ENCODE measurements around the gene RCBTB1. TPM values are rescaled to one million over a fixed set of nuclear protein-coding genes. Genes with fewer than 3 reads are reported as not detected.
"Not testable (repeated sequence)": the region's sequence is repeated elsewhere in the genome, so short reads cannot be mapped to it uniquely, and the experiment has no call there.

RCBTB1 gene
- 0.91 and 1.7 TPM in 2 replicates for total RNA-seq (2014; rRNA removed; shearing (Covaris generic); ENCODE audit: low replicate concordance)

DNA sequence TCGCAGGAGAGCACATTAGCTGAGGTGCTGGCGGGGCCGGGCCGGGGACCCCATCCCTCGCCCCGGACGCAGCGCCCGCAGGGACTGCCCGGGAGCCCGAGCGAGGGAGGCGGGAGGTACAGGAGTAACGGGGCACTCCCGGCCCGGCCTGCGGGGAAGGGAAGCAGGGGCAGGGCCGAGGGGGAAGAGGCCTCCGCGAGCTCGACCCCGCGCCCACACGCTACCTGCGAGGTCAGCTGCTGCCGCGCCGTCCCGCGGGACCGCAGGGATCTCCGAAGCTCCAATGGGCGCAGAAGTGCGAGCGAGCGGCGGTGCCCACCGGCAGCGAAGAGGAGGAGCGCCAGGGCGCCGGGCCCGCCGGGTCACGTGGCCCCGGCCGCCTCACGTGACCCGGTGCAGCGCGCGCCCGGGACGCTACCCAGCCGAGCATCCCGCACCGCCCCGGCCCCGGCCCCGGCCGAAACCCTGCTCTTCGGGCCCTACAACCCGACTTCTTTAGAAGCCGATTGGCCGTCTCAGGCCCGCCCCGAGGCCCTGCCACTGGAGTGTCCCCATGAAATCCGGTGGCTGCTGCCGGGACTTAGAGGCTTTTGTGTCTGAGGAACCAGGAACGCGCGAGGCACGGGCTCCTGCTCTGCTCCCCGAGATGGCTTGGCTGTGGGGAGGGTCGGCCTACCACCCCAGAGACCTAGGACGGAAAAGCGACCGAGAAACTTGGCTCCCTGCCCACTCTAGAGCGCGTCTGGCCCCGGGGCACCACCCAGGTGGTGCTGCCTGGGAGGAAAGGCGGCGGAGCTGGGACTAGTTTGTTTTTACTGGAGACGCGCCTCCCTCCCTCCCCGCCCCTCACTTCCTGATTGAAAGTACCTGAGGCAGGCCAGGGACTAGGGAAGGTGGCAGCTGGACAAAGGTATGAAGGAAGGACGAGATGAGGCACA lies at the start of gene RCBTB1:
Gene RCBTB1 (minus strand): TSS at position 339 of the 938 bp plus-strand sequence. CDS start 18,279 bp downstream, outside the sequence.
- in situ Hi-C loops (cut with HindIII; ENCODE audit: low pct_unique_long_range_greater_than_20kb, low sequenced_read_pairs): no loop called here
- peak; percentile 68 for DNase-seq (ENCODE audit: low read depth)

DNA sequence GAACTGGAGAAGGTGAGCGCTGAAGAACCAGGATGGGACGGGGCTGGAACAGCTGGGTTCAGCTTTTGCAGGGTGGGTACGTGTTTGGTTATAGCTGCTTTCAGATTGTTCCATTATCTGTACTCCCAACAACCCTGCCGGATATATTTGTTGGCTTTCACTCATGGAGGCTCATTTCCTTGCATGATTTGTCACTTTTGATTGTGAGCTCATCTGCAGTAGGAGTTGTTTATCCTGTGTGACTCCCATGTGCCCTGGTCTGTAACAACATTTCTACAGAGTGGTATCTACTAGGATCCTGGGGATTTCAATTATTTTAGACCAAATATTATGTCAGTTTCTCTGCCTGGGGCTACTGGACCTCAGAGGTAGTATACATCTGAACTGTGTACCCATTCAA lies 48.4 kb upstream of the RCBTB1 start:
- no peak for DNase-seq (ENCODE audit: low read depth)
- in situ Hi-C loops (cut with HindIII; ENCODE audit: low pct_unique_long_range_greater_than_20kb, low sequenced_read_pairs): no loop called here

DNA sequence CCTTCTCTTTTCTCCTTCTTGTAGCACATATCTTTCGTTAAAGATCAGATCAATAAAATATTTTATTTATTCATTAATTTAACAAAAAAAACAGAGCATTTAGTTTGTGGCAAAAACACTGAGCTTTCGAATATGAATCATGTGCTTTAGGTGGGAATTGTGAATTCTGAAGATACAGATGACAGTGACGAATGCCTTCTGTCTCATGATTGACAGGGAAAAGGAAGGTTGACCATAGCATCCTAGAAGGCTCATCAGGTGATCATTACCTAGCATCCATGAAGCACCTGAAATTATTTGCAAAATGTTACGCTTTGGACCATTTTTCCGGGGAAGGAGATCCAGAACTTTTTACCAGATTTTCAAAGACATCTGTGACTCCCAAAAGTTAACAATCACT lies 46.8 kb upstream of the RCBTB1 start:
- no peak for DNase-seq (ENCODE audit: low read depth)
- in situ Hi-C loops (cut with HindIII; ENCODE audit: low pct_unique_long_range_greater_than_20kb, low sequenced_read_pairs): no loop called here

DNA sequence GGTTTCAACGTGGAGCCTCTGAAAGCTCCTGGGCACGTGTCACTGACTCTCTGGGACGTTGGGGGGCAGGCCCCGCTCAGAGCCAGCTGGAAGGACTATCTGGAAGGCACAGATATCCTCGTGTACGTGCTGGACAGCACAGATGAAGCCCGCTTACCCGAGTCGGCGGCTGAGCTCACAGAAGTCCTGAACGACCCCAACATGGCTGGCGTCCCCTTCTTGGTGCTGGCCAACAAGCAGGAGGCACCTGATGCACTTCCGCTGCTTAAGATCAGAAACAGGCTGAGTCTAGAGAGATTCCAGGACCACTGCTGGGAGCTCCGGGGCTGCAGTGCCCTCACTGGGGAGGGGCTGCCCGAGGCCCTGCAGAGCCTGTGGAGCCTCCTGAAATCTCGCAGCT lies 45.2 kb upstream of the RCBTB1 start:
- no peak for DNase-seq (ENCODE audit: low read depth)
- in situ Hi-C loops (cut with HindIII; ENCODE audit: low pct_unique_long_range_greater_than_20kb, low sequenced_read_pairs): no loop called here

DNA sequence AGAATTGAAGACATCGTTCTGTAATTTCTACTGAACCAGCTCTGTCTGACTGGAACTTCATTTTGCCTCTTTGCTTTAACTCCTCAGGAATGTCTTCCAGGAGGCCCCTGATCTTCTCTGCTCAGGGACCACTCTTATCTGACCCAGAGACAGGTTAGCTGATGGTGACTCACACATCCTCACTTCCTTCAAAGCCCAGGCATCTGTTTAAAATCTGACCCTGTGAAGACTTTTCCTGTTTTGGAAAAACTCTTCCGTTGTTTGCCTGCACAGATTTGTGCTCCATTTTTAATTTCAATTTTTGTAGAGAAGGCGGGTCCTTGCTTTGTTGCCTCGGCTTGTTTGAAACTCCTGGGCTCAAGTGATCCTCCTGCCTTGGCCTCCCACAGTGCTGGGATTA lies 44.6 kb upstream of the RCBTB1 start:
- in situ Hi-C loops (cut with HindIII; ENCODE audit: low pct_unique_long_range_greater_than_20kb, low sequenced_read_pairs): no loop called here
- no peak for DNase-seq (ENCODE audit: low read depth)

DNA sequence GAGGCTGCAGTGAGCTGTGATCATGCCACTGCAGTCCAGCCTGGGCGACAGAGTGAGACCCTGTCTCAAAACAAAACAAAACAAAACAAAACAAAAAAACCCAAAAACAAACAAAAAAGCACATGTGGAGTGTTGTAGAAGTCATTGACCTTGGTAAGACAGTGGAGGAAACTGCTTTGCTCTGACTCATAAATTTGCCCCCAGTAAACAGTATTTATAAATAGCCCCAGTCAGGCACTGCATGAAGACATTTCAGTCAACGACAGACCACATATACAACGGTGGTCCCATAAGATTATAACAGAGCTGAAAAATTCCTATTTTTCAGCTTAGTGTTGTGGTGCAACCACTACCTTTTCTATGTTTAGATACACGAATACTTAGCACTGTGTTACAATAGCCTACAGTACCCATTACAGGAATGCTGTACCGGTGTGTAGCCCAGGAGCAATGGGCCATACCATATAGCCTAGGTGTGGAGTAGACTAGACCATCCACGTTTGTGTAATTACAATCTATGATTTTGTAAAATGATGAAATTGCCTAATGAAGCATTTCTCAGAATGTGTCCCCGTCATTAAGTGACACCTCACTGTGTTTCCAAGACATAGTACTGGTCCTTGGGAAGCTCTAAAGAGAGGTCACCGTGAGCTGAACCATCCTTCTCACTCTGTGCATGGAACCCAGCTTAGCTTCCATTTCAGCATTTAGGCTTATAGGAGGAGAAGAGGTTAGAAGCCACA lies 44.0 kb upstream of the RCBTB1 start:
- in situ Hi-C loops (cut with HindIII; ENCODE audit: low pct_unique_long_range_greater_than_20kb, low sequenced_read_pairs): no loop called here
- DNase-seq (ENCODE audit: low read depth): no peak

DNA sequence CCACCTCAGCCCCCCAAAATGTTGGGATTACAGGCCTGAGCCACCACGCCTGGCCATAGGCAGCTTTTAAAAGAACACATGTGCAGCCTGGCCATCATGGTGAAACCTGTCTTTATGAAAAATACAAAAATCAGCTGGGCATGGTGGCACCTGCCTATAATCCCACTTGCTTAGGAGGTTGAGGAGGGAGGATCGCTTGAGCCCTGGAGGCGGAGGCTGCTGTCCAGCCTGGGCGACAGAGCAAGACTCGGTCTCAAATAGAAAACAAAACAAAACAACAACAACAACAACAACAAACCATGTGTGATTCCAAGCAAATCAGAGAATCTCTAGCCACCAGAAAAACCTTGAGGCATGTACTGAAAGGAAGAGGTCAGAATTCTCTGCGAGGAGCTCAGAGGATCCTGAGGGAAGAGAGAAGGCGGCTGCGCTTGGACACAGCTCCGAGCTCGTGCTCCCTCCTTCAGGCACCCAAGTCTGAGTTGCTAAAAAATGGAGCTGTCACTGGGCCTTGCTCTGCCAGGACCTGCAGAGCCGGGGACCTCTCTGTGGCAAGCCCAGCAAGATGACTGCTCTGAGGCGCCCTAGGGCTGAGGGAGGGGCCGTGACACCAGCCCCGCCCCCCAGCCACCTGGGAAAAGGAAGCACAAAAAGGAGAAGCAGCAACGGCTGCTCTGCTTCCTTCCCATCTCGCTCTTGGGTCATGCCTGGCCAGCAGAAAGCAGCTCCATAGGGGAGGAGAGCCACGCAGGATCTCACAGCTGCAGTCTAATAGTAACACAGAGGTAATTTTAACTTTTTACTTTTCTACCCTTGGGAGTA lies 42.7 kb upstream of the RCBTB1 start, which contains the start of gene ARL11:
Gene ARL11 (plus strand): TSS at position 677 of the 822 bp plus-strand sequence. CDS start 1,941 bp downstream, outside the sequence.
- in situ Hi-C loops (cut with HindIII; ENCODE audit: low pct_unique_long_range_greater_than_20kb, low sequenced_read_pairs): no loop called here
- DNase-seq (ENCODE audit: low read depth): no peak

DNA sequence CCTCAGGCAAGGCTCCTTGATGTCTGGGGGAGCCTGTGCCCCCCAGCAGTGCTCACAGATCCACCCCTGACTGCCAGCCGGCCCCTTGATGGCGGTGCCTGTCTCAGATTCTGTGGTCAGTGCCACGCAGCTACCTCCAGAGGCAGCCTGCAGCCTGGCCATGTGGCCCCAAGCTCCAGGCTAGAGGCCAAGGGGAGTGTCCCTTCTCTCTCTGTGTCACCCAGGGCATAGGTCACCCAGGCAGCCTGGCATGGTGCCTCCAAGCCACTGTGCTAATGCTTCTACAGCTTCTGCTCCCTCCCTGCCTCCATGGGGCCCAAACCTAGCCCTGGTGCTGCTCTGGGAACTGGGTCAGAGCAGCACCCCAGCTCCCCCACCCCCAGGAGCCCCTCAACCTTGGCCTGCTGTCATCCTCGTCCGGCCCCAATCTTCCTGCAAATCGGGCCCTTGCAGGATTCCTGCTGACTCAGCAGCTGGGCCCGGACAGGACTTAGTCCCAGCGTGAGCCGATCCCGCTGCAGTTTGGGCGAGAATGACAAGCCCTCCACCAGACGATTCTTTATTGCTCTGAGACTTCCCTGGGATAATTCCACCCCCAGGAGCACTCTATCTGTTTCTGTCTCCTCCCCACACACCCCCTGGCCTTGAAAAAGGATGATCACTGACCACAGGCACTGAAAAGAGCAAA lies 40.2 kb upstream of the RCBTB1 start:
- DNase-seq (ENCODE audit: low read depth): peak; percentile 38
- in situ Hi-C loops (cut with HindIII; ENCODE audit: low pct_unique_long_range_greater_than_20kb, low sequenced_read_pairs): no loop called here

DNA sequence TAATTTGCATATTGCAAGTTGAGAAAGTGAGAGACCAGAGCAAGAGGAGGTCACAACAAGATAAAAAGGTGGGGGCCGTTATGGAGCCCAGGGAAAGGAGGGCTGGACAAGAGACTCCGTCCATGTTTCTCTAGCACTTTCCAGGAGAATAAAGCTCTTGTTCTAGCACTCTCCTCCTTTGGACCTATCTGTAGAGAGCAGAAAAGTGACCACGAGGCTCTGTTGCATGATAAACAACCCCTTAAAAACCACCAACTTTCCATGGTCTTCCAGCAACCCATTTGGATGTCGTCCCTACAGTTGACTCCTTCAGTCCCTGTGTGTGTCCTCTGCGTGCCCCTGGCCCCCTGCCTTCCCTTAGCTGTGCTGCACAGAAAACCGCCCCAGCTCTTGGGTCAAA lies 38.9 kb upstream of the RCBTB1 start:
- no peak for DNase-seq (ENCODE audit: low read depth)
- in situ Hi-C loops (cut with HindIII; ENCODE audit: low pct_unique_long_range_greater_than_20kb, low sequenced_read_pairs): no loop called here

DNA sequence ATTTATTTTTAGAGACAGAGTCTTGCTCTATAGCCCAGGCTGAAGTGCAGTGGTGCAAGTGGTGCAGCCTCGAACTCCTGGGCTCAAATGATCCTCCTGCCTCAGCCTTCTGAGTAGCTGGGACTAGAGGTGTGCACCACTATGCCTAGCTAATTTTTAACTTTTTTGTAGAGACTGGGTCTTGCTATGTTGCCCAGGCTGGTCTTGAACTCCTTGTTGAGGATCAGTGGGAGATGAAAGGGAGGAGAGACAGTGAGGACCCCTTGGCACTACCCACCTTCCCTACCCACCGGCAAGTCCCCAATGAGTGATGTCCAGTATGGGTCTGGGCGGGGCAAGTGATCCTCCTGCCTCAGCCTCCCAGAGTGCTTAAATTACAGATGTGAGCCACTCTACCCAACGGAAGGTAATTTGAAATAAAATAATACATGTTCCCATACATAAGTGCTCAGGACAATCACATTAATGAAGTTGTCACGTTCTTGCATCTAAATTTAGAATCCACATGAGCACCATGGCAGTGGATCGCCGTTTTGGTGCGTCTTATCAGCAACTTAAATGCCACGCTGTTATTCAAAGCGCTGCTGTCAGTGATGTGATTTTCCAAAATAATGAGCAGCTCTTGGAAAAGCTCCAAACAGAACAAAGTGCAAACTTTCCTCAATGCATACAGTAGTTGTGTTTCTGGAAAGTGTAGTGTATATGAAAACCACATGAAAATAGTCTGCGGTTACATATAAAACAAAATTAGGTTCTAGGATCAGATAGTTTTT lies 37.0 kb upstream of the RCBTB1 start:
- DNase-seq (ENCODE audit: low read depth): no peak
- in situ Hi-C loops (cut with HindIII; ENCODE audit: low pct_unique_long_range_greater_than_20kb, low sequenced_read_pairs): no loop called here

DNA sequence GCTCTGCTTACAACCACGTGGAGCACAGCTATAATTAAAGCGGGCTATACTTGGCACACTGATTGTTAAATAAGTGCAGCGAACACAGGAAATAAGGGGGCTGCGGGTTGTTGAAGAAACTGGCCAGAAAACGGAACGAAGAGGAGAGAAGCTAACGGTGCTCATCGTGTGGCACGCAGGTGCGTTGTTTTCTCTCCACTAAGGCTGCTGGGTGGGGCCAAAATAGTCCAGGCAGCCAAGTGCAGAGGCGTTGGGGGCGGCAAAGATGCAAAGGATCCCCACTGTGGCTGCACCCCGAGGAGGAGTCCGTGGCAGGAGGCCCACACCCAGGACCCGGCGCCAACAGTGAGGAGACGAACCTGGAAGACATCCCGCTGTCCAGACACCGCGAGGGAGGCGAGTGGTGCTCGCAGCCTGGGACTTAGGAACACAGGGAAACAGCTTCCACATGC lies 34.8 kb upstream of the RCBTB1 start:
- DNase-seq (ENCODE audit: low read depth): no peak
- in situ Hi-C loops (cut with HindIII; ENCODE audit: low pct_unique_long_range_greater_than_20kb, low sequenced_read_pairs): no loop called here

DNA sequence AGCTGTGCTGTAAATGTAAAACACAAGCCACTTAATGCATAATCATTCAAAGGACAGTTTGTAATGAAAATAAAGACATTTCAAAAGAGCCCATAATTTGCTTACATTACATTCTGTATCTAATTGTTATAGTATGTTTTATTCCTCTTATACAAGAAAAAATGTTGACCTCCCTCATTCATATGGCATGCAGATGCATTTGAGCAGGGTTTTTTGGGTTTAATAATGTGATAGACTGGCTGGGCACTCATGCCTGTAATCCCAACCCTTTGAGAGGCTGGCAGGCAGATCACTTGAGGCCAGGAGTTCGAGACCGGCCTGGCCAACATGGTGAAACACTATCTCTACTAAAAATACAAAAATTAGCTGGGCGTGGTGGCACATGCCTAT lies 31.3 kb upstream of the RCBTB1 start:
- DNase-seq (ENCODE audit: low read depth): no peak
- in situ Hi-C loops (cut with HindIII; ENCODE audit: low pct_unique_long_range_greater_than_20kb, low sequenced_read_pairs): no loop called here

DNA sequence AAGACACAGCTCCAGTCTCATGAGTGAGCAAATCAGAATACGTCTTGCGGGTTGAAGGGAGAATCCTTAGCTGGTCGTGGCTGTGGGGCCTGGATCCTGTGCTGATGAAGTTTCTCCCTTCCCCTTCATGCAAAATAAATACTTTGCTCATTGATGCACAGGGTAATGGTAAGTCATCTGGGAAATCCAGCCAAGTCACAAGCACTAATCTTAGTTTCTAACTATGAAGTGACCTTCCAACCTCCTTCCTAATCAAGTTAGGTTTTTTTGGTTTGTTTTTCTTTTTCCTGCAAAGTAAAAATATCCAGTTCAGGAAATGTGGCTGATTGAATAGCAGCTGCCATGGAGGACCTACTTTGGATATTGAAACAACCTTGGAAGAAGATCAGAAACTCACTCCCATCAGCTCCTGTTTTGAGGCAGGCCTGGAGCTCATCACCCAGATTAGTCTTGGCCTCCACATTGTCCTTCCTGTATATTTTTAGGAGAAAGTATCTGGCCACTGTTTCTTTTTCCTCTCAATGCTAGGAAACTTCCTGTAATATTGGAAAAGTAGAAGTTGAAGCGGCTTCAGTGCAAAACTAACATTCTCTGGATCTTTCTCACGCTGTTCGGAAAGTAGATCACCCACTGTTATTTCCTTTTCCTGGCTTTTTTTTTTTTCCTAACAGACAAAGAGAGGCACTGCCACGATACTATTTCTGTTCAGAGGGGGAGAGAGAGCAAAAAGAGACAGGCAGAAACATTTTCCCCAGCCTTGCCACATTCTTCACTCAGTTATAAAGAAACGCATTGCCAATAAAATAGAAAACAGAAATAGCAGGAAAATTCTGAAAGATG lies 30.7 kb upstream of the RCBTB1 start:
- DNase-seq (ENCODE audit: low read depth): no peak
- in situ Hi-C loops (cut with HindIII; ENCODE audit: low pct_unique_long_range_greater_than_20kb, low sequenced_read_pairs): no loop called here

DNA sequence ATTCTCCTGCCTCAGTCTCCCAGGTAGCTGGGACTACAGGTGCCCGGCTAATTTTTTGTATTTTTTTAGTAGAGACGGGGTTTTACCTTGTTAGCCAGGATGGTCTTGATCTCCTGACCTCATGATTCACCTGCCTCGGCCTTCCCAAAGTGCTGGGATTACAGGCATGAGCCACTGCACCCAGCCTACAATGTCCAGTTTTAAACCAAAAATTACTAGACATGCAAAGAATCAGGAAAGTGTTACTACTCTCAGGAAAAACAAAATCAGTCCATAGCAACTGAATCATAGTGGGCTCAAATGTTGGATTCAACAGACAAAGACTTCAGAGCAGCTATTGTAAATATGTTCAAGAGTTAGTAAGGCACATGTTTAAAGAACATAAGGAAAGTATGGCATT lies 26.7 kb upstream of the RCBTB1 start:
- DNase-seq (ENCODE audit: low read depth); in situ Hi-C loops (cut with HindIII; ENCODE audit: low pct_unique_long_range_greater_than_20kb, low sequenced_read_pairs): not testable (repeated sequence)

DNA sequence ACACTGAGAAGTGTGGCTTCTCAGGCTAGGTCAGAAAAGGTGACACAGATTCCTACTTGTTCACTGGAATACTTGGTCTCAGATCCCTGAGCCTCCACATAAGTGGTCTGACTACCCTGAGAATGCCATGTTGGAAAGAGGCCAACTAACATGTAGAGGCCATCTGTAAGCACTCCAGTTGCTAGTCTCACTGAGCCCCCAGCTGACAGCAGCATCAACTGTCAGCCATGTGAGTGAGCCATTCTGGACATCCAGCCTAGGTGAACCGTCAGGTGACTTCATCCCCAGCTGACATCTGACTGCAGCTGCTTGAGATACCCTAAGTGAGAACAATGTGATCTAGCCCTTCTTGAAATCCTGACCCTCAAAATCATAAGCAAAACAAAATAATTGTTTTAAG lies 24.8 kb upstream of the RCBTB1 start:
- in situ Hi-C loops (cut with HindIII; ENCODE audit: low pct_unique_long_range_greater_than_20kb, low sequenced_read_pairs): no loop called here
- no peak for DNase-seq (ENCODE audit: low read depth)

DNA sequence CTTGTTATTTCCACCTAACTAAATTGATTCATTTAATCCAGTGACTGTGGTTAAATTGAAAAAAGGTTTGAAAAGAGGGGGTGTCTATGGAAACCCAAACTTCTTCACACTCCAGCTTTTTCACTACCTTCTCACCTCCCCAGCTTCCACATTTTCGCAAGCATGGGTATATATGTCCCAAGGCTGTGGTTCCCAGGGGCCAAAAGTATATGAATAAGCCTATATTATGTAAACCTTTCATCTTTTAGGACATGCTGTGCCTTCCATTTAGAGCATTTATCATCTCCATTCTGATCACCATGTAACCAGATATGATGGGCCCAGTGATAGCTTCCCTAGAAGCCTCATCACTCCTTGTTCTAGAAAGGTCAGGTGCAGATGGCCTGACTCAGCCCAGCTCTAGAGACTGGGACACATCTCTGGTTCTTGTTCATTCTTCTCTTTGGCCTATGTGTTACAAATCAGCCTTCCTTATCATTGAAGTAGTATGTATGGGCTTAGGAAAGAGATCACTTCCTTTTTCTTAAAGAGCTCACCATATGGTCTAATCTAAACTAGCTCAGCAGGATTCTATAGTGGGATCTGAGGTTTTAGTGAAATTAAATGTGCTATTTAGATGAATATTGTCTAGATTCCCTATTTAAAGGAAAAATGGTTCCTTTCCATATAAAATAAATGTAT lies 23.4 kb upstream of the RCBTB1 start:
- in situ Hi-C loops (cut with HindIII; ENCODE audit: low pct_unique_long_range_greater_than_20kb, low sequenced_read_pairs): no loop called here
- no peak for DNase-seq (ENCODE audit: low read depth)

Measured in Caki2 (cell line).